ENCODE results near the gene TMEFF1.

Gene TMEFF1

DNA sequence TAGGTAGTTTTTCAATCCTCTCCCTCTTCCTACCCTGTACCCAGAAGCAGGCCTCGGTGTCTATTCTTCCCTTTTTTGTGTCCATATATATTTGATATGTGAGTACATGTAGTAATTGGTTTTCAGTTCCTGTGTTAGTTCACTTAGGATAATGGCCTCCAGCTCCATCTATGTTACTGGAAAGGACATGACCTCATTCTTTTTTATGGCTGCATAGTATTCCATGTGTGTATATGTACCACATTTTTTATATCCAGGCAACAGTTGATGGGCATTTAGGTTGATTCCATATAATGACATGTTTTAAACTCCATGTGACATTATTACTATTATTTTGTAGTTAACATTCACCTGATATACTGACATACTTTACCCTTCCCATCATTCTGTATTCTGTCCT lies 154.0 kb downstream of the TMEFF1 start:
- no peak for DNase-seq

Data from activated CD4-positive, alpha-beta T cell treated with anti-CD3 and anti-CD28 coated beads for 48 hours (primary cell).